ENCODE measurements around the gene TSPAN4. TPM values are rescaled to one million over a fixed set of nuclear protein-coding genes. Genes with fewer than 3 reads are reported as not detected.

Gene TSPAN4
- total and polyA plus RNA-seq, 2 of the 13 experiments (the other 11 are each of a cell fraction or from before 2014, with no cell fraction given): 31.7 to 68.3 TPM

DNA sequence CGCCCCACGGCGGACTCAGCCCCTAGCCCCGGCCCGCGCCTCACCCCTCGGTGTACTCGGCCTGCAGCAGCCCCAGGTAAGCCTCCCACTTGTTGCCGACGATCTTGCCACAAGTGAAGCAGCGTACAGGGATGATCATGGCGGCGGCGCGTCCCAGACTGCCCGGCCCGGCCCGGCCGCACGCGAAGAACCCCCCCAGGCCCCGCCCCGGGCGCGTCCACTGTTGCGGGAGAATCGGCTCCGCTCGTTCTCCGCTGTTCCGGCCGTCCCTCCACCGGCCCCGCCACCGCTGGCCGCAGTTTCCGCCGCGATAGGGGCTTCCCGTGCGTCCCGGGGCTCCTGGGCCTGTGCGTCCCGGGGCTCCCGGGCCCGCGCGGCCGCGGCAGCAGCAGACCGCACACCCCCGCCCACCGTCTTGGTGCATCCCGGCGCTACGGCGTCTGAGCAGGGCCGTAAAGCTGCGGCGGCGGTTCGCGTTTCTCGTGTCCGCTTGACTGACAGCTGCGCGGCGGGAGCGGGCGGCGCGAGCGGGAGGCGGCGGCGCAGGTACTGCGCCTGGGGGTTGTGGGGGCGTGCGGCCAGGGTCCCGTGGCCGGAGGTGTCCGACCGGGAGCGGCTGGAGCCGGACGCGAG is at the start of gene TSPAN4, which contains the start of gene POLR2L (continued):
- TF ChIP-seq, protein P1, sequence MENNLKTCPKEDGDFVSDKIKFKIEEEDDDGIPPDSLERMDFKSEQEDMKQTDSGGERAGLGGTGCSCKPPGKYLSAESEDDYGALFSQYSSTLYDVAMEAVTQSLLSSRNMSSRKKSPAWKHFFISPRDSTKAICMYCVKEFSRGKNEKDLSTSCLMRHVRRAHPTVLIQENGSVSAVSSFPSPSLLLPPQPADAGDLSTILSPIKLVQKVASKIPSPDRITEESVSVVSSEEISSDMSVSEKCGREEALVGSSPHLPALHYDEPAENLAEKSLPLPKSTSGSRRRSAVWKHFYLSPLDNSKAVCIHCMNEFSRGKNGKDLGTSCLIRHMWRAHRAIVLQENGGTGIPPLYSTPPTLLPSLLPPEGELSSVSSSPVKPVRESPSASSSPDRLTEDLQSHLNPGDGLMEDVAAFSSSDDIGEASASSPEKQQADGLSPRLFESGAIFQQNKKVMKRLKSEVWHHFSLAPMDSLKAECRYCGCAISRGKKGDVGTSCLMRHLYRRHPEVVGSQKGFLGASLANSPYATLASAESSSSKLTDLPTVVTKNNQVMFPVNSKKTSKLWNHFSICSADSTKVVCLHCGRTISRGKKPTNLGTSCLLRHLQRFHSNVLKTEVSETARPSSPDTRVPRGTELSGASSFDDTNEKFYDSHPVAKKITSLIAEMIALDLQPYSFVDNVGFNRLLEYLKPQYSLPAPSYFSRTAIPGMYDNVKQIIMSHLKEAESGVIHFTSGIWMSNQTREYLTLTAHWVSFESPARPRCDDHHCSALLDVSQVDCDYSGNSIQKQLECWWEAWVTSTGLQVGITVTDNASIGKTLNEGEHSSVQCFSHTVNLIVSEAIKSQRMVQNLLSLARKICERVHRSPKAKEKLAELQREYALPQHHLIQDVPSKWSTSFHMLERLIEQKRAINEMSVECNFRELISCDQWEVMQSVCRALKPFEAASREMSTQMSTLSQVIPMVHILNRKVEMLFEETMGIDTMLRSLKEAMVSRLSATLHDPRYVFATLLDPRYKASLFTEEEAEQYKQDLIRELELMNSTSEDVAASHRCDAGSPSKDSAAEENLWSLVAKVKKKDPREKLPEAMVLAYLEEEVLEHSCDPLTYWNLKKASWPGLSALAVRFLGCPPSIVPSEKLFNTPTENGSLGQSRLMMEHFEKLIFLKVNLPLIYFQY (CRISPR knock-in tag; IDR thresholded peaks at IDR 0.05; ENCODE audit: borderline replicate concordance): peak; percentile 76
- TF ChIP-seq ELF1 (CRISPR knock-in tag; IDR thresholded peaks at IDR 0.05) (no peak), ZNF772 (CRISPR knock-in tag; IDR thresholded peaks at IDR 0.05) (peak; percentile 6; the same call in 1 of the 2 replicates), RARG (CRISPR knock-in tag; IDR thresholded peaks at IDR 0.05; ENCODE audit: low read depth) (no peak), HMGA1 (CRISPR knock-in tag; conservative IDR thresholded peaks at IDR 0.05) (no peak), ZNF382 (CRISPR knock-in tag; IDR thresholded peaks at IDR 0.05; ENCODE audit: borderline replicate concordance) (no peak), FOXA1 (IDR thresholded peaks at IDR 0.05) (no peak), FOXA1 (CRISPR knock-in tag; IDR thresholded peaks at IDR 0.05) (no peak), ZNF746 (CRISPR knock-in tag; IDR thresholded peaks at IDR 0.05) (no peak), TSC22D2 (CRISPR knock-in tag; IDR thresholded peaks at IDR 0.05; ENCODE audit: borderline replicate concordance) (no peak), NFRKB (IDR thresholded peaks at IDR 0.05) (no peak), REXO4 (CRISPR knock-in tag; IDR thresholded peaks at IDR 0.05; ENCODE audit: borderline replicate concordance) (no peak), ZNF460 (CRISPR knock-in tag; IDR thresholded peaks at IDR 0.05; ENCODE audit: borderline replicate concordance) (no peak), MTA1 (CRISPR knock-in tag; IDR thresholded peaks at IDR 0.05; ENCODE audit: borderline replicate concordance) (no peak), ZNF773 (CRISPR knock-in tag; IDR thresholded peaks at IDR 0.05; ENCODE audit: borderline replicate concordance) (peak; percentile 56; the same call in 1 of the 2 replicates), ZNF441 (CRISPR knock-in tag; IDR thresholded peaks at IDR 0.05; ENCODE audit: borderline replicate concordance) (0 out of 2 replicates have a peak, but pooled peaks have one; percentile 27), HHEX (CRISPR knock-in tag; IDR thresholded peaks at IDR 0.05) (no peak), JDP2 (CRISPR knock-in tag; IDR thresholded peaks at IDR 0.05; ENCODE audit: borderline replicate concordance) (no peak), ZNF782 (CRISPR knock-in tag; IDR thresholded peaks at IDR 0.05; ENCODE audit: borderline replicate concordance) (0 out of 2 replicates have a peak, but pooled peaks have one; percentile 6), ZBTB8A (CRISPR knock-in tag; IDR thresholded peaks at IDR 0.05; ENCODE audit: borderline replicate concordance, low read depth) (no peak)
- TF ChIP-seq, protein P2, sequence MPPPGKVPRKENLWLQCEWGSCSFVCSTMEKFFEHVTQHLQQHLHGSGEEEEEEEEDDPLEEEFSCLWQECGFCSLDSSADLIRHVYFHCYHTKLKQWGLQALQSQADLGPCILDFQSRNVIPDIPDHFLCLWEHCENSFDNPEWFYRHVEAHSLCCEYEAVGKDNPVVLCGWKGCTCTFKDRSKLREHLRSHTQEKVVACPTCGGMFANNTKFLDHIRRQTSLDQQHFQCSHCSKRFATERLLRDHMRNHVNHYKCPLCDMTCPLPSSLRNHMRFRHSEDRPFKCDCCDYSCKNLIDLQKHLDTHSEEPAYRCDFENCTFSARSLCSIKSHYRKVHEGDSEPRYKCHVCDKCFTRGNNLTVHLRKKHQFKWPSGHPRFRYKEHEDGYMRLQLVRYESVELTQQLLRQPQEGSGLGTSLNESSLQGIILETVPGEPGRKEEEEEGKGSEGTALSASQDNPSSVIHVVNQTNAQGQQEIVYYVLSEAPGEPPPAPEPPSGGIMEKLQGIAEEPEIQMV (CRISPR knock-in tag; IDR thresholded peaks at IDR 0.05; ENCODE audit: low read depth): 0 out of 2 replicates have a peak, but pooled peaks have one; percentile 10
- TF ChIP-seq, protein P3, sequence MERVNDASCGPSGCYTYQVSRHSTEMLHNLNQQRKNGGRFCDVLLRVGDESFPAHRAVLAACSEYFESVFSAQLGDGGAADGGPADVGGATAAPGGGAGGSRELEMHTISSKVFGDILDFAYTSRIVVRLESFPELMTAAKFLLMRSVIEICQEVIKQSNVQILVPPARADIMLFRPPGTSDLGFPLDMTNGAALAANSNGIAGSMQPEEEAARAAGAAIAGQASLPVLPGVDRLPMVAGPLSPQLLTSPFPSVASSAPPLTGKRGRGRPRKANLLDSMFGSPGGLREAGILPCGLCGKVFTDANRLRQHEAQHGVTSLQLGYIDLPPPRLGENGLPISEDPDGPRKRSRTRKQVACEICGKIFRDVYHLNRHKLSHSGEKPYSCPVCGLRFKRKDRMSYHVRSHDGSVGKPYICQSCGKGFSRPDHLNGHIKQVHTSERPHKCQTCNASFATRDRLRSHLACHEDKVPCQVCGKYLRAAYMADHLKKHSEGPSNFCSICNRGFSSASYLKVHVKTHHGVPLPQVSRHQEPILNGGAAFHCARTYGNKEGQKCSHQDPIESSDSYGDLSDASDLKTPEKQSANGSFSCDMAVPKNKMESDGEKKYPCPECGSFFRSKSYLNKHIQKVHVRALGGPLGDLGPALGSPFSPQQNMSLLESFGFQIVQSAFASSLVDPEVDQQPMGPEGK (CRISPR knock-in tag; IDR thresholded peaks at IDR 0.05): no peak; the same call in 1 of the 2 replicates
- TF ChIP-seq, protein P4, sequence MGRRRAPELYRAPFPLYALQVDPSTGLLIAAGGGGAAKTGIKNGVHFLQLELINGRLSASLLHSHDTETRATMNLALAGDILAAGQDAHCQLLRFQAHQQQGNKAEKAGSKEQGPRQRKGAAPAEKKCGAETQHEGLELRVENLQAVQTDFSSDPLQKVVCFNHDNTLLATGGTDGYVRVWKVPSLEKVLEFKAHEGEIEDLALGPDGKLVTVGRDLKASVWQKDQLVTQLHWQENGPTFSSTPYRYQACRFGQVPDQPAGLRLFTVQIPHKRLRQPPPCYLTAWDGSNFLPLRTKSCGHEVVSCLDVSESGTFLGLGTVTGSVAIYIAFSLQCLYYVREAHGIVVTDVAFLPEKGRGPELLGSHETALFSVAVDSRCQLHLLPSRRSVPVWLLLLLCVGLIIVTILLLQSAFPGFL (CRISPR knock-in tag; IDR thresholded peaks at IDR 0.05): no peak
